HepG2 (cell line): Measurements from ENCODE around the gene LDLR. TPM values are rescaled to one million over a fixed set of nuclear protein-coding genes. Genes with fewer than 3 reads are reported as not detected.

ENCODE experiments used
- KDM5B ChIP-seq: sonication (generic); formaldehyde crosslinking; IDR thresholded peaks from 2 replicates; pipeline ENCODE4 v1.4.0; 2020; ENCODE audit warnings: missing genetic modification reagents, mild to moderate bottlenecking, borderline replicate concordance
- MATR3 ChIP-seq: sonication (generic); formaldehyde crosslinking; IDR thresholded peaks from 2 replicates; pipeline ENCODE4 v1.4.0; 2020; ENCODE audit warnings: missing genetic modification reagents
- MAZ ChIP-seq, 2 experiments: sonication (generic) in 1 of 2; formaldehyde crosslinking in 1 of 2; IDR thresholded peaks; 2 replicates each; pipeline versions ENCODE4 v1.5.0 to v1.6.1; 2012 to 2020; ENCODE audit warnings: low read depth in 2 of 2, mild to moderate bottlenecking in 2 of 2, borderline replicate concordance in 1 of 2, improper control_type of control experiment in 1 of 2, low read length in 1 of 2, missing genetic modification reagents in 1 of 2, moderate library complexity in 1 of 2
- MTA3 ChIP-seq: sonication (generic); formaldehyde crosslinking; IDR thresholded peaks from 2 replicates; pipeline ENCODE4 v1.4.0; 2020; ENCODE audit warnings: missing genetic modification reagents
- SIX4 ChIP-seq: sonication (generic); formaldehyde crosslinking; IDR thresholded peaks from 2 replicates; pipeline ENCODE4 v1.4.0; 2020; ENCODE audit warnings: missing genetic modification reagents
- ZFP62 ChIP-seq: sonication (generic); formaldehyde crosslinking; IDR thresholded peaks from 2 replicates; pipeline ENCODE4 v1.4.0; 2020; ENCODE audit warnings: missing genetic modification reagents
- ZNF251 ChIP-seq: sonication (generic); formaldehyde crosslinking; IDR thresholded peaks from 2 replicates; pipeline ENCODE4 v1.9.0; 2021; ENCODE audit warnings: mild to moderate bottlenecking, missing genetic modification reagents
- ZNF552 ChIP-seq: sonication (generic); formaldehyde crosslinking; IDR thresholded peaks from 2 replicates; pipeline ENCODE4 v1.9.0; 2022; ENCODE audit warnings: missing genetic modification reagents, mild to moderate bottlenecking, borderline replicate concordance
- ZNF562 ChIP-seq: sonication (generic); formaldehyde crosslinking; IDR thresholded peaks from 2 replicates; pipeline ENCODE4 v1.8.0; 2022; ENCODE audit warnings: missing genetic modification reagents, borderline replicate concordance
- ZNF703 ChIP-seq: sonication (generic); formaldehyde crosslinking; IDR thresholded peaks from 2 replicates; pipeline ENCODE4 v1.5.1; 2020; ENCODE audit warnings: missing genetic modification reagents, mild to moderate bottlenecking, moderate library complexity, borderline replicate concordance
- polyA plus RNA-seq, 8 experiments: library from polyadenylated mRNA; depleted of rRNA in 3 of 8; stranded (reverse) in 7 of 8; unstranded in 1 of 8; fragments of >200 nt; fragmentation: Illumina TruSeq in 4 of 8; extraction: Trizol in 4 of 8; gene quantifications; 2 replicates each; pipeline versions ENCODE4 v1.2.1 to v1.2.3, GENCODE V29; 2011 to 2016; ENCODE audit warnings: low read depth in 4 of 8, missing spikeins in 1 of 8, mixed read lengths in 1 of 8; ENCODE audit not compliant: insufficient read depth in 1 of 8
- total RNA-seq, 5 experiments: library from RNA; depleted of rRNA; stranded (reverse); fragments of >200 nt; fragmentation: Illumina TruSeq; extraction: Trizol; gene quantifications; 2 replicates each; pipeline ENCODE4 v1.2.3, GENCODE V29; 2016; ENCODE audit warnings: low read depth in 1 of 5
- TF ChIP-seq, protein P1 (sequence below): sonication (generic); formaldehyde crosslinking; IDR thresholded peaks from 2 replicates; pipeline ENCODE4 v1.4.0; 2020; ENCODE audit warnings: missing genetic modification reagents, borderline replicate concordance
- TF ChIP-seq, protein P2 (sequence below): sonication (generic); formaldehyde crosslinking; IDR thresholded peaks from 2 replicates; pipeline ENCODE4 v1.5.1; 2020; ENCODE audit warnings: mild to moderate bottlenecking, missing genetic modification reagents
- TF ChIP-seq, protein P3 (sequence below): sonication (generic); formaldehyde crosslinking; conservative IDR thresholded peaks from 2 replicates; pipeline ENCODE4 v1.8.1; 2023; ENCODE audit warnings: missing genetic modification reagents
- TF ChIP-seq, protein P4 (sequence below): sonication (generic); formaldehyde crosslinking; IDR thresholded peaks from 2 replicates; pipeline ENCODE4 v1.5.1; 2020; ENCODE audit warnings: mild to moderate bottlenecking, missing genetic modification reagents, moderate library complexity
- TF ChIP-seq, protein P5 (sequence below): IDR thresholded peaks from 2 replicates; pipeline ENCODE4 v1.6.1; 2016; ENCODE audit warnings: low read depth, borderline replicate concordance
- TF ChIP-seq, protein P6 (sequence below): IDR thresholded peaks from 2 replicates; pipeline ENCODE4 v1.6.1; 2016; ENCODE audit warnings: missing biosample characterization, missing genetic modification reagents, low read depth

LDLR gene
- total and polyA plus RNA-seq, 2 of the 13 experiments (the other 11 are each of a cell fraction or from before 2014, with no cell fraction given), result 51.6 to 92.5 TPM

DNA sequence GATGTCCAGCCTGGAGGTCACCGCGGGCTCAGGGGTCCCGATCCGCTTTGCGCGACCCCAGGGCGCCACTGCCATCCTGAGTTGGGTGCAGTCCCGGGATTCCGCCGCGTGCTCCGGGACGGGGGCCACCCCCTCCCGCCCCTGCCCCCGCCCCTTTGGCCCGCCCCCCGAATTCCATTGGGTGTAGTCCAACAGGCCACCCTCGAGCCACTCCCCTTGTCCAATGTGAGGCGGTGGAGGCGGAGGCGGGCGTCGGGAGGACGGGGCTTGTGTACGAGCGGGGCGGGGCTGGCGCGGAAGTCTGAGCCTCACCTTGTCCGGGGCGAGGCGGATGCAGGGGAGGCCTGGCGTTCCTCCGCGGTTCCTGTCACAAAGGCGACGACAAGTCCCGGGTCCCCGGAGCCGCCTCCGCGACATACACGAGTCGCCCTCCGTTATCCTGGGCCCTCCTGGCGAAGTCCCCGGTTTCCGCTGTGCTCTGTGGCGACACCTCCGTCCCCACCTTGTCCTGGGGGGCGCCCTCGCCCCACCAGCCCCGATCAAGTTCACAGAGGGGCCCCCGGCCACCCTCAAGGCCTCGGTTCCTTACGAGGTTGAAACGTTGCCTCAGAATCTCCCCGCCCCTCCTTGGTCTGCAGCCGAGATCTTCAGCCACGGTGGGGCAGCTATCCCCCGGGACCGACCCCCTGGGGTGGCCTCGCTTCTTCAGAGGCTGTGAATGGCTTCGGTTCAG, 1.2 kb downstream of the LDLR start (continued):
- TF ChIP-seq ZFP62 (no peak), MAZ (IDR thresholded peaks at IDR 0.05; ENCODE audit: borderline replicate concordance, low read depth, low read length) (peak; percentile 67; the same call in 1 of the 2 replicates), MAZ (CRISPR knock-in tag; IDR thresholded peaks at IDR 0.05; ENCODE audit: low read depth) (no peak), ZNF703 (CRISPR knock-in tag) (no peak), MTA3 (no peak), SIX4 (CRISPR knock-in tag) (no peak), MATR3 (CRISPR knock-in tag) (no peak), KDM5B (CRISPR knock-in tag) (no peak; the same call in 1 of the 2 replicates), ZNF251 (CRISPR knock-in tag) (0 out of 2 replicates have a peak, but pooled peaks have one; percentile 67), ZNF552 (CRISPR knock-in tag) (no peak), ZNF562 (CRISPR knock-in tag) (no peak)
- TF ChIP-seq, protein P1, sequence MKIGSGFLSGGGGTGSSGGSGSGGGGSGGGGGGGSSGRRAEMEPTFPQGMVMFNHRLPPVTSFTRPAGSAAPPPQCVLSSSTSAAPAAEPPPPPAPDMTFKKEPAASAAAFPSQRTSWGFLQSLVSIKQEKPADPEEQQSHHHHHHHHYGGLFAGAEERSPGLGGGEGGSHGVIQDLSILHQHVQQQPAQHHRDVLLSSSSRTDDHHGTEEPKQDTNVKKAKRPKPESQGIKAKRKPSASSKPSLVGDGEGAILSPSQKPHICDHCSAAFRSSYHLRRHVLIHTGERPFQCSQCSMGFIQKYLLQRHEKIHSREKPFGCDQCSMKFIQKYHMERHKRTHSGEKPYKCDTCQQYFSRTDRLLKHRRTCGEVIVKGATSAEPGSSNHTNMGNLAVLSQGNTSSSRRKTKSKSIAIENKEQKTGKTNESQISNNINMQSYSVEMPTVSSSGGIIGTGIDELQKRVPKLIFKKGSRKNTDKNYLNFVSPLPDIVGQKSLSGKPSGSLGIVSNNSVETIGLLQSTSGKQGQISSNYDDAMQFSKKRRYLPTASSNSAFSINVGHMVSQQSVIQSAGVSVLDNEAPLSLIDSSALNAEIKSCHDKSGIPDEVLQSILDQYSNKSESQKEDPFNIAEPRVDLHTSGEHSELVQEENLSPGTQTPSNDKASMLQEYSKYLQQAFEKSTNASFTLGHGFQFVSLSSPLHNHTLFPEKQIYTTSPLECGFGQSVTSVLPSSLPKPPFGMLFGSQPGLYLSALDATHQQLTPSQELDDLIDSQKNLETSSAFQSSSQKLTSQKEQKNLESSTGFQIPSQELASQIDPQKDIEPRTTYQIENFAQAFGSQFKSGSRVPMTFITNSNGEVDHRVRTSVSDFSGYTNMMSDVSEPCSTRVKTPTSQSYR (CRISPR knock-in tag), result 0 out of 2 replicates have a peak, but pooled peaks have one; percentile 9
- TF ChIP-seq, protein P2, sequence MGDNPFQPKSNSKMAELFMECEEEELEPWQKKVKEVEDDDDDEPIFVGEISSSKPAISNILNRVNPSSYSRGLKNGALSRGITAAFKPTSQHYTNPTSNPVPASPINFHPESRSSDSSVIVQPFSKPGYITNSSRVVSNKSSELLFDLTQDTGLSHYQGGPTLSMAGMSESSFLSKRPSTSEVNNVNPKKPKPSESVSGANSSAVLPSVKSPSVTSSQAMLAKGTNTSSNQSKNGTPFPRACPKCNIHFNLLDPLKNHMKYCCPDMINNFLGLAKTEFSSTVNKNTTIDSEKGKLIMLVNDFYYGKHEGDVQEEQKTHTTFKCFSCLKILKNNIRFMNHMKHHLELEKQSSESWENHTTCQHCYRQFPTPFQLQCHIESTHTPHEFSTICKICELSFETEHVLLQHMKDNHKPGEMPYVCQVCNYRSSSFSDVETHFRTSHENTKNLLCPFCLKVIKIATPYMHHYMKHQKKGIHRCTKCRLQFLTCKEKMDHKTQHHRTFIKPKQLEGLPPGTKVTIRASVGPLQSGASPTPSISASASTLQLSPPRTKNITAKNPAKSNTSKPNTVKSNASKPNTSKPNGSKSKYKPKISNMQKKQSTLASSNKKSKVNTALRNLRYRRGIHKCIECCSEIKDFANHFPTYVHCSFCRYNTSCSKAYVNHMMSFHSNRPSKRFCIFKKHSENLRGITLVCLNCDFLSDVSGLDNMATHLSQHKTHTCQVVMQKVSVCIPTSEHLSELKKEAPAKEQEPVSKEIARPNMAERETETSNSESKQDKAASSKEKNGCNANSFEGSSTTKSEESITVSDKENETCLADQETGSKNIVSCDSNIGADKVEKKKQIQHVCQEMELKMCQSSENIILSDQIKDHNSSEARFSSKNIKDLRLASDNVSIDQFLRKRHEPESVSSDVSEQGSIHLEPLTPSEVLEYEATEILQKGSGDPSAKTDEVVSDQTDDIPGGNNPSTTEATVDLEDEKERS (CRISPR knock-in tag), result peak; percentile 3; the same call in 1 of the 2 replicates
- TF ChIP-seq, protein P3, sequence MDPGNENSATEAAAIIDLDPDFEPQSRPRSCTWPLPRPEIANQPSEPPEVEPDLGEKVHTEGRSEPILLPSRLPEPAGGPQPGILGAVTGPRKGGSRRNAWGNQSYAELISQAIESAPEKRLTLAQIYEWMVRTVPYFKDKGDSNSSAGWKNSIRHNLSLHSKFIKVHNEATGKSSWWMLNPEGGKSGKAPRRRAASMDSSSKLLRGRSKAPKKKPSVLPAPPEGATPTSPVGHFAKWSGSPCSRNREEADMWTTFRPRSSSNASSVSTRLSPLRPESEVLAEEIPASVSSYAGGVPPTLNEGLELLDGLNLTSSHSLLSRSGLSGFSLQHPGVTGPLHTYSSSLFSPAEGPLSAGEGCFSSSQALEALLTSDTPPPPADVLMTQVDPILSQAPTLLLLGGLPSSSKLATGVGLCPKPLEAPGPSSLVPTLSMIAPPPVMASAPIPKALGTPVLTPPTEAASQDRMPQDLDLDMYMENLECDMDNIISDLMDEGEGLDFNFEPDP, result no peak
- TF ChIP-seq, protein P4, sequence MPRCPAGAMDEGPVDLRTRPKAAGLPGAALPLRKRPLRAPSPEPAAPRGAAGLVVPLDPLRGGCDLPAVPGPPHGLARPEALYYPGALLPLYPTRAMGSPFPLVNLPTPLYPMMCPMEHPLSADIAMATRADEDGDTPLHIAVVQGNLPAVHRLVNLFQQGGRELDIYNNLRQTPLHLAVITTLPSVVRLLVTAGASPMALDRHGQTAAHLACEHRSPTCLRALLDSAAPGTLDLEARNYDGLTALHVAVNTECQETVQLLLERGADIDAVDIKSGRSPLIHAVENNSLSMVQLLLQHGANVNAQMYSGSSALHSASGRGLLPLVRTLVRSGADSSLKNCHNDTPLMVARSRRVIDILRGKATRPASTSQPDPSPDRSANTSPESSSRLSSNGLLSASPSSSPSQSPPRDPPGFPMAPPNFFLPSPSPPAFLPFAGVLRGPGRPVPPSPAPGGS (CRISPR knock-in tag), result peak; percentile 88
- TF ChIP-seq, protein P5, sequence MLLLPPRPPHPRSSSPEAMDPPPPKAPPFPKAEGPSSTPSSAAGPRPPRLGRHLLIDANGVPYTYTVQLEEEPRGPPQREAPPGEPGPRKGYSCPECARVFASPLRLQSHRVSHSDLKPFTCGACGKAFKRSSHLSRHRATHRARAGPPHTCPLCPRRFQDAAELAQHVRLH, result no peak
- TF ChIP-seq, protein P6, sequence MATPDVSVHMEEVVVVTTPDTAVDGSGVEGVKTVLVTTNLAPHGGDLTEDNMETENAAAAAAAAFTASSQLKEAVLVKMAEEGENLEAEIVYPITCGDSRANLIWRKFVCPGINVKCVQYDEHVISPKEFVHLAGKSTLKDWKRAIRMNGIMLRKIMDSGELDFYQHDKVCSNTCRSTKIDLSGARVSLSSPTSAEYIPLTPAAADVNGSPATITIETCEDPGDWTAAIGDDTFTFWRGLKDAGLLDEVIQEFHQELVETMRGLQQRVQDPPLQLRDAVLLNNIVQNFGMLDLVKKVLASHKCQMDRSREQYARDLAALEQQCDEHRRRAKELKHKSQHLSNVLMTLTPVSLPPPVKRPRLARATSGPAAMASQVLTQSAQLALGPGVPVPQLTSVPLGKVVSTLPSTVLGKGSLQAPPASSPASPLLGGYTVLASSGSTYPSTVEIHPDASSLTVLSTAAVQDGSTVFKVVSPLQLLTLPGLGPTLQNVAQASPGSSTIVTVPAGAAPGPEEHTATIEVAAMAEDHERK (CRISPR knock-in tag), result no peak
